Parathyroid adenoma (tissue), 2 donors: ENCODE data around the gene ZC3H15.

Source experiments
- H2AFZ ChIP-seq: fragments of 300-600 bp; sonication (generic); one replicate; pipeline ENCODE4 v1.7.0; 2017; ENCODE audit warnings: antibody characterized with exemption, mild to moderate bottlenecking
- H3K27ac ChIP-seq: fragments of 300-600 bp; sonication (generic); one replicate; pipeline ENCODE4 v1.7.0; 2017
- H3K27me3 ChIP-seq: fragments of 300-600 bp; sonication (generic); one replicate; pipeline ENCODE4 v1.7.0; 2017; ENCODE audit warnings: low read length; ENCODE audit not compliant: control insufficient read depth, insufficient read depth
- H3K36me3 ChIP-seq: fragments of 300-600 bp; sonication (generic); one replicate; pipeline ENCODE4 v1.7.0; 2017; ENCODE audit warnings: low read length; ENCODE audit not compliant: control insufficient read depth, insufficient read depth
- H3K4me1 ChIP-seq: fragments of 300-600 bp; sonication (generic); one replicate; pipeline ENCODE4 v1.7.0; 2017; ENCODE audit warnings: control low read depth
- H3K4me2 ChIP-seq: fragments of 300-600 bp; sonication (generic); one replicate; pipeline ENCODE4 v1.7.0; 2017; ENCODE audit warnings: low read length
- H3K4me3 ChIP-seq: fragments of 300-600 bp; sonication (generic); one replicate; pipeline ENCODE4 v1.7.0; 2017; ENCODE audit warnings: low read depth, low read length
- H3K79me2 ChIP-seq: fragments of 300-600 bp; sonication (generic); one replicate; pipeline ENCODE4 v1.7.0; 2017; ENCODE audit warnings: control low read depth
- H3K9ac ChIP-seq: fragments of 300-600 bp; sonication (generic); one replicate; pipeline ENCODE4 v1.7.0; 2017; ENCODE audit warnings: mild to moderate bottlenecking
- H3K9me3 ChIP-seq: fragments of 300-600 bp; sonication (generic); one replicate; pipeline ENCODE4 v1.7.0; 2017; ENCODE audit warnings: low read length; ENCODE audit not compliant: control insufficient read depth
- TF ChIP-seq, protein P1 (sequence below): fragments of 300-600 bp; sonication (generic); IDR thresholded peaks from one replicate; pipeline ENCODE4 v1.7.0; 2017; ENCODE audit warnings: antibody characterized with exemption, mild to moderate bottlenecking
- donor health status: primary hyperparathyroidism.

ZC3H15 gene

DNA sequence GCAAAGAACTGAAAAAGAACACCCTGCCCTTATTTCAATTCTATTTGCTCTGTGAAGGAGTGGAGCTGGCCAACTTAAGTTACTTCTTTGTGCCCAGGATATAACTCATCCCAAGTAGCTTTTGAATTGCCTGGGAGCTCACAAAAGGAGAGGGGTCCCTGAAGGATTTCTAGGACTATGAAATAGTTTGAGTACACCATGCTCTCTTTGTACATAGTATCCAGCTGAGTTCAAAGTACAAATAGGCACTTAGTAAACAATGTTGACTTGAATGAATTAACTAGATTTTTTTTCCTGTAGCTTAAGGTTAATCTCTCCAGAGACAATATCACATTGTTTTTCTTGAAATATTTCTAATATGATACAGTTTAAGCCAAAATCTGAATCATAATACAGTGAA, 47.7 kb downstream of the ZC3H15 start:
- Histone ChIP-seq H3K9ac (no peak overlapping the region), H3K27me3 (no peaks in the 10 kb centered on the region), H3K79me2 (no peaks in the 10 kb centered on the region), H3K4me1 (no peaks in the 10 kb centered on the region), H3K4me3 (no peak overlapping the region), H3K36me3 (no peaks in the 10 kb centered on the region), H3K27ac (no peak overlapping the region), H3K4me2 (no peak overlapping the region), H2AFZ (no peak overlapping the region), H3K9me3 (no peaks in the 10 kb centered on the region)
- TF ChIP-seq, protein P1, sequence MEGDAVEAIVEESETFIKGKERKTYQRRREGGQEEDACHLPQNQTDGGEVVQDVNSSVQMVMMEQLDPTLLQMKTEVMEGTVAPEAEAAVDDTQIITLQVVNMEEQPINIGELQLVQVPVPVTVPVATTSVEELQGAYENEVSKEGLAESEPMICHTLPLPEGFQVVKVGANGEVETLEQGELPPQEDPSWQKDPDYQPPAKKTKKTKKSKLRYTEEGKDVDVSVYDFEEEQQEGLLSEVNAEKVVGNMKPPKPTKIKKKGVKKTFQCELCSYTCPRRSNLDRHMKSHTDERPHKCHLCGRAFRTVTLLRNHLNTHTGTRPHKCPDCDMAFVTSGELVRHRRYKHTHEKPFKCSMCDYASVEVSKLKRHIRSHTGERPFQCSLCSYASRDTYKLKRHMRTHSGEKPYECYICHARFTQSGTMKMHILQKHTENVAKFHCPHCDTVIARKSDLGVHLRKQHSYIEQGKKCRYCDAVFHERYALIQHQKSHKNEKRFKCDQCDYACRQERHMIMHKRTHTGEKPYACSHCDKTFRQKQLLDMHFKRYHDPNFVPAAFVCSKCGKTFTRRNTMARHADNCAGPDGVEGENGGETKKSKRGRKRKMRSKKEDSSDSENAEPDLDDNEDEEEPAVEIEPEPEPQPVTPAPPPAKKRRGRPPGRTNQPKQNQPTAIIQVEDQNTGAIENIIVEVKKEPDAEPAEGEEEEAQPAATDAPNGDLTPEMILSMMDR, result no peak

DNA sequence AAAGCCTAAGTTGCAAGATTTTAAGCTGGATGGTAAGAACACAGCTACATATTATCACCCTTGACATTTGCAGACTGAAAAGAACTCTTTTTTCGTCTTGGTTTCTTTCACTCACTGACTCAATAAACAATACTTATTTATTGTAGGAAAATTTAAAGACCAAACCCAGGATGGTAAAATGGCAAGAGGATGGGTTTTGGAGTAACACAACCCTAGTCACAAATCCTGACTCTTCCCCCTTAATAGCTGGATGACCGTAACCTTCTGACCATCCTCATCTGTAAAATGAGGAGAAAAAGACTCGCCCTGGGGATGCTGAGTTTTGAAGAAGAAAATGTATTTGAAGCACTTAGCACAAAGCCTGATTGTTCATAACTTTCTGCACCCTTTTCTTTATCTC, 48.3 kb downstream of the ZC3H15 start:
- Histone ChIP-seq H3K79me2 (no peaks in the 10 kb centered on the region), H3K4me3 (no peak overlapping the region), H3K4me1 (no peaks in the 10 kb centered on the region), H3K9me3 (no peaks in the 10 kb centered on the region), H3K27me3 (no peaks in the 10 kb centered on the region), H3K36me3 (no peaks in the 10 kb centered on the region), H3K4me2 (no peak overlapping the region), H3K27ac (no peak overlapping the region), H2AFZ (no peak overlapping the region), H3K9ac (no peak overlapping the region)
- TF ChIP-seq, protein P1, result no peak

DNA sequence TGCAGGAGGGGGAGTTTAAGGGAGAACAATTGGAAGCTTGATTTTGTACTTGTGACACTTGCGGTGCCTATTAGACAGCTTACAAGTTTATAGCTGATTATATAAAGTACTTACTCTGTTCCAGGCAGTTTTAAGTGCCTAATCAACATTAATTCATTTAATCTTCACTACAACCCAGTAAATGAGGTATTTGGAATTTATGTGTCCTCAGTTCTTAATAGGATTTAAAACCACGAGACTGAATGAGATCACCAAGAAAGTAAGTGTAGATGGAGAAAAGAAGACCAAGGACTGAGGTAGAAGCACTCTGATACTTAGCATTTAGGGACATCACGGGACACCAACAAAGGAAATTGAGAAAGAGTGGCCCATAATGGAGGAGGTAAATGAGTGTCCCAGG, 49.8 kb downstream of the ZC3H15 start:
- no peaks in the 10 kb centered on the region for H3K27me3 ChIP-seq
- H3K79me2 ChIP-seq, result no peaks in the 10 kb centered on the region
- no peak overlapping the region for H2AFZ ChIP-seq
- no peak overlapping the region for H3K4me2 ChIP-seq
- no peak overlapping the region for H3K27ac ChIP-seq
- H3K4me1 ChIP-seq, result no peaks in the 10 kb centered on the region
- no peaks in the 10 kb centered on the region for H3K36me3 ChIP-seq
- no peaks in the 10 kb centered on the region for H3K9me3 ChIP-seq
- H3K4me3 ChIP-seq, result no peak overlapping the region
- TF ChIP-seq, protein P1, result no peak
- no peak overlapping the region for H3K9ac ChIP-seq

DNA sequence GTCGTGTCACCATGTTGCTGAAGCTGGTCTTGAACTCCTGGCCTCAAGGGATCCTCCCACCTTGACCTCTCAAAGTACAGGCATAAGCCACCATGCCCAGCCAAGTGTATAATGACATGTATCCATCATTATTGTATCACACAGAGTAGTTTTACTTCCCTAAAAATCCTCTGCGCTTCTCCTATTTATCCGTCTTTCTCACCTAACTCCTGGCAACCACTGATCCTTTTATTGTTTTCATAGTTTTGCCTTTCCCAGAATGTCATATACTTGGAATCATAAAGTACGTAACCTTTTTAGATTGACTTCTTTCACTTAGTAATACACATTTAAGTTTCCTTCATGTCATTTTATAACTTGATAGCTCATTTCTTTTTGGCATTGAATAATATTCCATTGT, 51.0 kb downstream of the ZC3H15 start:
- Histone ChIP-seq H2AFZ (no peak overlapping the region), H3K27me3 (no peaks in the 10 kb centered on the region), H3K9ac (no peak overlapping the region), H3K9me3 (no peaks in the 10 kb centered on the region), H3K4me2 (no peak overlapping the region), H3K4me3 (no peak overlapping the region), H3K79me2 (no peaks in the 10 kb centered on the region), H3K4me1 (no peaks in the 10 kb centered on the region), H3K27ac (no peak overlapping the region), H3K36me3 (no peaks in the 10 kb centered on the region)
- TF ChIP-seq, protein P1, result no peak

DNA sequence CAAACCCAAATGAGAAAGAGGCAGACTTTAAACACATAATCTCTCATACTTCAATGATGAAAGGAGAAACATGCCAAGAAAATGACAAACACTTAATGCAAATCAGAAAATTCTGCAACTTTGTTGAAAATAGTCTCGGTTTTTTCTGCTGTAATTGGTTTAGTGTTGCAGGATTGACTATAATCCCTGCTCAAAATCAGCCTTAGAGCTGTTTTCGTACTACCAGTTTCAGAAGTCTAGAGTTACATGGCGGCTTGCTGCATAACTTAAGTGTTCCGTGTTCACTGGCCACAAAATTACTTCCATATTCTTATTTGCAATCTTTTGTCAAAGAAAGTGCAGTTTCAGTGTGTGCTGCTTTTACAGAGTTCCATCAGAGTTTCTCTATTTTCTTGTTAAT, 54.9 kb downstream of the ZC3H15 start:
- TF ChIP-seq, protein P1, result no peak
- Histone ChIP-seq H3K9ac (no peak overlapping the region), H3K27ac (no peak overlapping the region), H2AFZ (no peak overlapping the region), H3K27me3 (no peaks in the 10 kb centered on the region), H3K4me2 (no peak overlapping the region), H3K9me3 (no peaks in the 10 kb centered on the region), H3K36me3 (no peaks in the 10 kb centered on the region), H3K4me3 (no peak overlapping the region), H3K4me1 (no peaks in the 10 kb centered on the region), H3K79me2 (no peaks in the 10 kb centered on the region)
